NCI-H1092 treated with DMSO at 0.1 percent for 48 hours (cell line): ENCODE data around the gene SLC6A4.
"Not testable (repeated sequence)": the region's sequence is repeated elsewhere in the genome, so short reads cannot be mapped to it uniquely, and the experiment has no call there.

Source experiments
- DNase-seq: peaks from one replicate; lab custom pipeline; 2025; lab: John Stamatoyannopoulos, UW

Gene SLC6A4

DNA sequence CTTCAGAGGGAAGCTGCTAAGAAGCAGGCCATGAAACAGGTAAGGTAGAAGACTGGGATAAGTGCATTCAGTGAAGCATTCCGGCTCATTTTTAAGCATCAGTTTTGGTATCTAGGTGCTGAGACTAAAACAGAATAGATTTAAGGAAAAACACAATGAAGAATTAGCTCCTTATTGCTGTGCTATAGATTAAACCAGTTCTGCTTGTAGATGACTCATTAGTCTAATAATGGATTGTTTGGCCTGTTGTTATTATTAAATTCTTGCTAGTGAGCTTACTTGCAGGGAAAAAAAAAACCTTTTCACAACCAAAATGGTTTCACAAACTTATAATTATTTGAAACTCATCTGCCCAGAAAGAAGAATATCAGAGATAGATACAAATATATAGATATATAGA, 62.9 kb downstream of the SLC6A4 start:
- no peak for DNase-seq

DNA sequence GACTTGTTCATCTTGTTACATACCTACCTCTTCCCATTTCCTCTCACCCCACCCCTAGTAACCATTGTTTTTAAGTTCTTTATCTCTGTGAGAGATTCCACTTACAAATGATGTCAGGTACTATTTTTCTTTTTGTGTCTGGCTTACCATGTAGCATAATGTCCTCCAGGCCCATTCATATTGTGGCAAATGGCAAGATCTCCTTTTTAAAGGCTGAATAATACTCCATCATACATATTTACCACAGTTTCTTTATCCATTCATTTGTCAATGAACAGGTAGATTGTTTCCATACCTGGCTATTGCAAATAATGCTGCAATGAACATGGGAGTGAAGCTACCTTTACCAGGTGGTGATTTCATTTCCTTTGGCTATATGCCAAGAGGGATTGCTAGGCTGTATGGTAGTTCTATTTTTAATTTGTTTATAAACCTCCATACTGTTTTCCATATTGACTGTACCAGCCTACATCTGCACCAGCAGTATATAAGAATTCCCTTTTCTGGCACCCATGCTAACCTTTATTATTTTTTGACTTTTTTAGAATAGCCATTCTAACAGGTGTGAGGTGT, 65.0 kb downstream of the SLC6A4 start:
- no peak for DNase-seq

DNA sequence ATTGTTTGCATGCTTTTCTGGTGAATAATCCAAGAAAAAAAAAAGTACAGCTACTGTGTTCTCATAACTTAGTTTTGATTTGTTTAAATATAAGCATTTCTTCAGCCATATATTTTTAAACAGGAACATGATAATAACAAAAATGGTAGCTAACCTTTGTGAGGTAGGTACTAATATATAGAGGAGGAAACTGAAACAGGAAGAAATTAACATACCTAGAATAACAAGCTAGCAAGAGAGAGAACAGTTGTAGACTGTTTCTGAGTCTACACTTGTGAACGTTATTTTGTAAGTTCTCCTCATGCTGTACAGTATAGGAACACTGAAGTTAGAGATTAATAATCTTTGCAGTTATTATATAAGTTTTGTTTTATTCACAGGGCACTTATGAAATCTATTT, 69.5 kb downstream of the SLC6A4 start:
- DNase-seq = no peak

DNA sequence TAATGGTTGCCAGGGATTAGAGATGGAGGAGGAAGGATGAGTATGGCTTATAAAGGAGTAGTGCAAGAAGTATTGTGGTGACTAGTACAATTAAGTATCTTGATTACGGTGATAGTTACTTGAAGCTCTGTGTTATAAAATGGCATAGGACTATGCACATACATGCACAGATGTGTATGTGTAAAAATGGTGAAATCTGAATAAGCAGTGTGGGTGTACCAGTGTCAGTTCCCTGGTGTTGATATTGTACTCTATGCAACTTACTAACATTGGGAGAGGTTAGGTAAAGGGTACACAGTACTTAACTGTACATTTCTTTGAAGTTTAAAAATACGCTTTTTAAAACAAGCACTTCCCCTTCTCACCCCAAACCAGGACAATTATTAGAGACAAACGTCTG, 70.3 kb downstream of the SLC6A4 start:
- DNase-seq = no peak

DNA sequence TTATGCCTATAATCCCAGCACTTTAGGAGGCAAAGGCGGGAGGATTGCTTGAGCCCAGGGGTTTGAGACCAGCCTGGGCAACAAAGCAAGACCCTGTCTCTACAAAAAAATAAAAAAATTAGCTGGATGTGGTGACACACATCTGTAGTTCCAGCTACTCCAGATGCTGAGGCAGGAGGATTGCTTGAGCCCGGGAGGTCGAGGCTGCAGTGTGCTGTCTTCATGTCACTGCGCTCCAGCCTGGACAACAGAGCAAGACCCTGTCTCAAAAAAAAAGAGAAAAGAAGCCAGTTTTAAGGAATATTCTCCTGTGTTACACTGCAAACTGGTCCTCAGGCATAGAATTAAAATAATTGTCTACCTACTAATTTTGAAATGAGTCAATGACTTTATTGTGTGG, 71.0 kb downstream of the SLC6A4 start:
- DNase-seq = no peak

DNA sequence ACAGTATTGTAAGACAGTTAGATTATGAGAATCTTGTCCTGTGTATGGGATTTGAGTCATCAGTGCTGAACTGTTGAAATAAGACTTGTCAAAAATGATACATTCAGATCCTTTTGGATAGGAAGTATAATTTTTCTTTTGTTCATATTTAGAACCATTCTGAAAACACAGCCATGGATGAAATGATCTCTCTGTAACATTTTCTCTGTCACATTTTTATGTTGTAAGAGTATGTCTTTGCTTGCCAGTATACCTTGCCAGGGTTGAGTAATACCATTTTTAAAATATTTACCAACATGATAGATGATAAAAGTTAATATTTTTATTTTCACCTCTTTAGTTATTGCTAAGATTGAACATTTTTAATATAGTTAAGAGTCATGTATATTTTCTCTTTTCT, 73.9 kb downstream of the SLC6A4 start:
- no peak for DNase-seq

DNA sequence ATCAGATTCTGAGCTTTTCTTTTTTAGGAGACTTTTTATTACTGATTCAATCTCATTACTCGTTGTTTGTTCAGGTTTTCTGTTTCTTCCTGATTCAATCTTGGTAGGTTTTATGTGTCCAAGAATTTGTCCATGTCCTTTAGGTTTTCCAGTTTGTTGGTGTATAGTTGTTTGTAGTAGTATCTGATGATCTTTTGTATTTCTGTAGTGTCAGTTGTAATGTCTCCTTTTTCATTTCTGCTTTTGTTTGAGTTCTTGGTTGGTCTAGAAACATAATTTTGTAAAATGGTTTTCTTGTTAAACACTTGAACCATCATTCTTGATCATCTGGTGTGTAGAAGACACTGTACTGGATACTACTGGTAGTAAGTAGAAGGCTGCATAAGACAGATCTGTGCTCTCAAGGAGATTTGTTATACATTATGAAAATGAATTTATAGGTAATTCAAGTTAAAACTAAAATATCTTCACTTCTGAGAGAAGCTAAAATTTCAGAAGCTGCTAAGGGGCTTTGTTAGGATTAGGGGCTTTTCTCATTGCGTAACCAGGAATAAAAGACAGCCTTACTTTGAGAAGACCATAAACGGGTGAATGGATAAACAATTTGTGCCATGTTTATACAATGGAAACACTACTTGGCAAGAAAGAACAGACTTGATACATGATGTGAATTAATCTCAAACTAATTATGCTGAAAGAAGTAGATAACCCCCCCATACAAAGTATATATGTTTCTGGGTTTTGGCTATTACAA, 74.9 kb downstream of the SLC6A4 start:
- DNase-seq = no peak

DNA sequence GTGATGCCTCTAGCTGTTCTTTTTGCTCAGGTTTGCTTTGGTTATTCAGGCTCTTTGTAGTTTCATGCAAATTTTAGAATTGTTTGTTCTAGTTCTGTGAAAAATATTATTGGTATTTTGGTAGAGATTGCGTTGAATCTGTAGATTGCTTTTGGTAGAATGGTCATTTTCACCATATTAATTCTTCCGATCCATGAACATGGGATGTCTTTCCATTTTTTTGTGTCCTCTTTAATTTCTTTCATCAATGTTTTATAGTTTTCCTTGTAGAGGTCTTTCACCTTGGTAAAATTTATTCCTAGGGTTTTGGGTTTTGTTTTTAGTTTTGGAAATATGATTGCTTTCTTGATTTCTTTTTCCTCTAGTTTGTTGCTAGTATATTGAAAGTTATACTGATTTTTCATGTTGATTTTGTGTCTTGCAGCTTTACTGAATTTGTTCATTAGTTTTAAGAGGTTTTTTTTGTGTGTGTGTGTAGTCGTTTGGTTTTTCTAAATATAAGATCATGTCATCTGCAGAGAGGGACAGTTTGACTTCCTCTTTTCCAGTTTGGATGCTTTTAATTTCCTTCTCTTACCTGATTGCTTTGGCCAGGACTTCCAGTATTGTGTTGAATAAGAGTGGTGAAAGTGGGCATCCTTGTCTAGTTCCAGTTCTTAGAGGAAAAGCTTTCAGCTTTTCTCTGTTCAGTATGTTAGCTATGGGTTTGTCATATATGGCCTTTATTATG, 76.4 kb downstream of the SLC6A4 start:
- no peak for DNase-seq

DNA sequence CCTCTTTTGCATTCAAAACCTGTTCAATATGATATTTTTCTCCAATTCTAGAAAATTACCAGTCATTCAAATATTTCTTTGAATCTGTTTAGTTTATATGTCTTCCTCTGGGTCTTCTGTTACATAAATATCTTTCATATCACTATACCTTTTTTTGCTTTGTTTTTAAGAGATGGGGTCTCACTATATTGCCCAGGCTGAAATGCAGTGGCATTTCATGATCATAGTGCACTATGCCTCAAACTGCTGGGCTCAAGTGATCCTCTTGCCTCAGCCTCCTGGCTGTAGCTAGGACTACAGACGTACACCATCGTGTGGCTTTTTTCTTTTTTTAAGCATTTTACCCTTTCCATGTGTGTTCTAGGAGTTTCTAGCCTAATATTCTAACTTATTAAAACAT, 80.1 kb downstream of the SLC6A4 start:
- no peak for DNase-seq

DNA sequence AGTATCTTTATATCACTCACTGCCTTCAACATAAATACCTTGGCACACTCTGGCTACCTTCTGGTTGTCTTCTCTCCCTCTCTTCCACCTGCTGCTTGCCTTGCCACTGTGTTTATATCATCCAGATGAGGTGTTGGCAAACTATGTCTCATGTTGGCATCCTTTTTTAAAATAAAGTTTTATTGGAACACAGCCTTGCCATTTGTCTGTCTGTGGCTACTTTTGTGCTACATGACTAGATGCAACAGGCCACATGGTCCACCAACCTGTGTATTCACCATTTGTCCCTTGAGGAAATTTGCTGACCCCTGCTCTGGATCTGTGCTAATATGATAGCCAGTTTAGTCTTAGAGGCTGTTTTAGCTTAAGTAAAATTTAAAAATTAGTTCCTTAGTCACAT, 82.0 kb downstream of the SLC6A4 start:
- no peak for DNase-seq

DNA sequence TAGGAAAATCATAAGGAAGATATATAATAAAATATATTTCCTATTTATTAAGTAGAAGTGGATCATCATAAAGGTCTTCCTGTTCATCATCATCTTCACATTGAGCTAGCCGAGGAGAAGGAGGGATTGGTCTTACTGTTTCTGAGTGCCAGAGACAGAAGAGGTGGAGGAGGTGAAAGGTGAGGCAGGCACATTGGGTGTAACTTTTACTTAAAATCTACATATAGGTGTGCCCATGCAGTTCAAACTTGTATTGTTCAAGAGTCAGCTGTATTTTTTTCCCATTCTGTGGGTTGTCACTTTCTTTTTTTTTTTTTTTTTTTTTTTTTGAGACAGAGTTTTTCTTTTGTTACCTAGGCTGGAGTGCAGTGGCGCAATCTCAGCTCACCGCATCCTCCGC, 84.0 kb downstream of the SLC6A4 start:
- no peak for DNase-seq

DNA sequence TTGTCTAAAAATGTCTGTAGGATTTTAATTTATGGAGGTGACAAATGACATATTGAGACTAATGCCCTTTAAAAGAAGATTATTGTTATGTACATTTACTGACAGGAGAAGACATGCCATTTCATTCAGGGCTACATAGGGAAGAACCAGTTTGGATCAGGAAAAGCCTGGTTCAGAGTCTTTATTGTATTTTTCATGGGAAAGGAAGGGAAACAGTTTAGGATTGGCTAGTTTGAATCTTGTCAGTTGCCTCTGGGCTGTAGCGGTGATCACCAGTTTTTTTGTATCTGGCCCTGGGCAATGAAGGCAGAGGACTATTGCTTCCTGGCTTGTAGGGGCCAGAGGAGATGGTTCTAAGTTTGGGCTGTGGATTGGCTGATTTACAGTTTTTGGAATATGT, 87.1 kb downstream of the SLC6A4 start:
- DNase-seq = no peak

DNA sequence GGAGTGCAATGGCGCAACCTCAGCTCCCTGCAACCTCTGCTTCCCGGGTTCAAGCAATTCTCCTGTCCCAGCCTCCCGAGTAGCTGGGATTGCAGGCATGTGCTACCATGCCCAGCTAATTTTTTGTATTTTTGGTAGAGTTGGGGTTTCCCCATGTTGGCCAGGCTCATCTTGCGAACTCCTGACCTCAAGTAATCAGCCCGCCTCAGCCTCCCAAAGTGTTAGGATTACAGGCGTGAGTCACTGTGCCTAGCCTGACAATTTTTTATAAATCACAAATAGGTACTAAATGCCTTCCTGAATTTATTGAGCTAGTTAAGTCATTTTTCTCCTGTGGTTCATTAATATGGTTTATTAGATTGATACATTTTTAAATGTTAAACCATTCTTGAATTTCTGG, 87.6 kb downstream of the SLC6A4 start:
- not testable (repeated sequence) for DNase-seq
